Measurements from ENCODE around the gene UBXN2A.
"Not testable (repeated sequence)": the region's sequence is repeated elsewhere in the genome, so short reads cannot be mapped to it uniquely, and the experiment has no call there.

The UBXN2A gene

GRCh38 chr2:23943666-23944065 lies 3.4 kb downstream of the UBXN2A start:
- DNase-seq, result no peak

GRCh38 chr2:23944527-23944926 lies 4.3 kb downstream of the UBXN2A start:
- no peak for DNase-seq

GRCh38 chr2:23944976-23945375 lies 4.7 kb downstream of the UBXN2A start:
- DNase-seq, result no peak

- no peak for DNase-seq
Measured at GRCh38 chr2:23947350-23947749, 7.1 kb downstream of the UBXN2A start.

GRCh38 chr2:23952558-23952957 lies 12.3 kb downstream of the UBXN2A start:
- DNase-seq, result not testable (repeated sequence)

- no peak for DNase-seq
Measured at GRCh38 chr2:23953625-23954024, 13.4 kb downstream of the UBXN2A start.

- DNase-seq, result no peak
Measured at GRCh38 chr2:23954325-23955014, 14.2 kb downstream of the UBXN2A start.

GRCh38 chr2:23967846-23968245 lies 27.6 kb downstream of the UBXN2A start:
- DNase-seq, result no peak

- DNase-seq, result no peak
Measured at GRCh38 chr2:23976883-23977282, 36.6 kb downstream of the UBXN2A start.

- DNase-seq, result no peak
Measured at GRCh38 chr2:23988371-23988770, 48.1 kb downstream of the UBXN2A start.

GRCh38 chr2:23992931-23993330 lies 52.7 kb downstream of the UBXN2A start:
- no peak for DNase-seq

GRCh38 chr2:23993736-23994269 lies 53.5 kb downstream of the UBXN2A start:
- DNase-seq, result no peak

GRCh38 chr2:23994567-23994966 lies 54.3 kb downstream of the UBXN2A start:
- DNase-seq, result no peak

- no peak for DNase-seq
Measured at GRCh38 chr2:24007693-24008092, 67.4 kb downstream of the UBXN2A start.

- no peak for DNase-seq
Measured at GRCh38 chr2:24008672-24009366, 68.6 kb downstream of the UBXN2A start.

GRCh38 chr2:24009367-24009679 lies 69.1 kb downstream of the UBXN2A start:
- DNase-seq, result no peak

- DNase-seq, result no peak
Measured at GRCh38 chr2:24009680-24010476, 69.6 kb downstream of the UBXN2A start, which contains the start of gene MFSD2B. MFSD2B (plus strand) TSS chr2:24010085; CDS start chr2:24010097, 12 bp downstream.

GRCh38 chr2:24010477-24011249 lies 70.4 kb downstream of the UBXN2A start:
- DNase-seq, result no peak

GRCh38 chr2:24011250-24012104 lies 71.2 kb downstream of the UBXN2A start:
- DNase-seq, result no peak

- no peak for DNase-seq
Measured at GRCh38 chr2:24012521-24013188, 72.4 kb downstream of the UBXN2A start.

- not testable (repeated sequence) for DNase-seq
Measured at GRCh38 chr2:24014902-24015301, 74.6 kb downstream of the UBXN2A start.
